ENCODE measurements around the gene LXN. TPM values are rescaled to one million over a fixed set of nuclear protein-coding genes. Genes with fewer than 3 reads are reported as not detected.

LXN gene
- total and polyA plus RNA-seq, 2 of the 8 experiments (the other 6 are each of a cell fraction or from before 2014, with no cell fraction given) = 3.2 to 4.7 TPM

DNA sequence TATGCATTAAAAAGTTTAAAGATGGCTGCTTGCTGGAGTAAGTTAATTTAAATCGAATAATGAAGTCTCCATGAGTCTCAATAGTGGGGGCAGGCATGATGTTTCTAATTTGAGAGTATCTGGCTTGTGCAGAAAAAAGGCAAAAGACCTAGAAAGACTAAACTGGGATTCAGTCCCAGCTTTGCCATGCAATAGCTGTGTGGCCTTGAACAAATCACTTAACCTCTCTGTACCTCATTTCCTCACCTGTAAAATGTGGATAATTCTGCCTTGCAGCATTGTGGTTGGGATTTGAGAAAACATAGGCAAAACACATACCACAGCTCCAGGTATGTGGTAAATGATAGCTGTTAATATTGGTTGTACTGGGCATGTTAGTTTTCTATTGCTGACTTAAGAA is 8.6 kb downstream of the LXN start:
- no peak overlapping the region for H3K23ac ChIP-seq (ENCODE audit: insufficient read length)
- H3K56ac ChIP-seq (replicated peaks; ENCODE audit: insufficient read length, low read depth, low read length) = no peak overlapping the region
- FAIRE-seq = no peak

More for the DNA sequence above, 8.6 kb downstream of the LXN start:
- TF ChIP-seq RXRA (IDR thresholded peaks at IDR 0.05; ENCODE audit: insufficient read depth, low read depth, low read length) = no peak
- TF ChIP-seq CREB1 (IDR thresholded peaks at IDR 0.05) = no peak
- TF ChIP-seq NRF1 (IDR thresholded peaks at IDR 0.05; ENCODE audit: low read depth, low read length) = no peak
- no peak for TF ChIP-seq MAFK (IDR thresholded peaks at IDR 0.05; ENCODE audit: low read depth, low read length)
- no peak for TF ChIP-seq NANOG (IDR thresholded peaks at IDR 0.05; ENCODE audit: insufficient read depth, low read depth, low read length, poor library complexity, severe bottlenecking)
- TF ChIP-seq RAD21 (IDR thresholded peaks at IDR 0.05 in 1 of 2, conservative IDR thresholded peaks at IDR 0.05 in 1 of 2; ENCODE audit: low read depth in 2 of 2, low read length in 2 of 2) = no peak
- TF ChIP-seq, protein P1, sequence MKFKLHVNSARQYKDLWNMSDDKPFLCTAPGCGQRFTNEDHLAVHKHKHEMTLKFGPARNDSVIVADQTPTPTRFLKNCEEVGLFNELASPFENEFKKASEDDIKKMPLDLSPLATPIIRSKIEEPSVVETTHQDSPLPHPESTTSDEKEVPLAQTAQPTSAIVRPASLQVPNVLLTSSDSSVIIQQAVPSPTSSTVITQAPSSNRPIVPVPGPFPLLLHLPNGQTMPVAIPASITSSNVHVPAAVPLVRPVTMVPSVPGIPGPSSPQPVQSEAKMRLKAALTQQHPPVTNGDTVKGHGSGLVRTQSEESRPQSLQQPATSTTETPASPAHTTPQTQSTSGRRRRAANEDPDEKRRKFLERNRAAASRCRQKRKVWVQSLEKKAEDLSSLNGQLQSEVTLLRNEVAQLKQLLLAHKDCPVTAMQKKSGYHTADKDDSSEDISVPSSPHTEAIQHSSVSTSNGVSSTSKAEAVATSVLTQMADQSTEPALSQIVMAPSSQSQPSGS (IDR thresholded peaks at IDR 0.05; ENCODE audit: low read length) = no peak
- TF ChIP-seq PHF8 (conservative IDR thresholded peaks at IDR 0.05; ENCODE audit: low read depth, low read length) = no peak
- TF ChIP-seq EP300 (IDR thresholded peaks at IDR 0.05; ENCODE audit: borderline replicate concordance in 1 of 2, low read depth in 2 of 2, low read length in 2 of 2) = no peak
- Histone ChIP-seq H3K14ac (ENCODE audit: insufficient read length) (no peak overlapping the region), H3K23me2 (ENCODE audit: low read depth, low read length) (no peaks in the 10 kb centered on the region), H3K4me3 (ENCODE audit: extremely low read depth in 1 of 4, insufficient read depth in 2 of 4, low read depth in 3 of 4, low read length in 4 of 4) (no peak overlapping the region), H2BK12ac (ENCODE audit: low read depth, low read length) (no peak overlapping the region), H4K8ac (ENCODE audit: extremely low read depth, insufficient read depth, low read length) (no peak overlapping the region), H3K9me3 (ENCODE audit: insufficient read depth in 2 of 2, low read depth in 1 of 2, low read length in 1 of 2) (no peaks in the 10 kb centered on the region), H3K79me1 (ENCODE audit: low read depth, low read length) (no peaks in the 10 kb centered on the region), H4K91ac (replicated peaks; ENCODE audit: insufficient read length, low read length) (no peak overlapping the region), H3K79me2 (ENCODE audit: control insufficient read depth in 1 of 2, insufficient read depth in 2 of 2, low read length in 2 of 2) (no peaks in the 10 kb centered on the region), H3K4me2 (ENCODE audit: insufficient read depth in 1 of 2, low read depth in 2 of 2, low read length in 2 of 2) (no peak overlapping the region), H3K27ac (ENCODE audit: low read depth, low read length) (no peak overlapping the region), H3K4me1 (replicated peaks in 1 of 4; ENCODE audit: control insufficient read depth in 3 of 4, insufficient read depth in 4 of 4, low read length in 3 of 4) (no peaks in the 10 kb centered on the region), H2BK120ac (replicated peaks; ENCODE audit: low read depth, low read length) (no peak overlapping the region), H3K18ac (ENCODE audit: extremely low read depth, low read length) (no peak overlapping the region), H2AFZ (ENCODE audit: low read length) (no peak overlapping the region), H4K20me1 (replicated peaks in 1 of 2; ENCODE audit: control insufficient read depth in 1 of 2, insufficient read depth in 2 of 2, low read length in 2 of 2) (peaks cover 0 to 4% of the 10 kb centered on the region in 2 experiments), H3K9ac (replicated peaks in 1 of 4; ENCODE audit: extremely low read depth in 1 of 4, low read depth in 3 of 4, low read length in 3 of 4) (no peak overlapping the region), H3K4ac (replicated peaks; ENCODE audit: insufficient read length, low read depth, low read length) (no peak overlapping the region), H2AK5ac (ENCODE audit: low read depth, low read length) (no peak overlapping the region), H2BK20ac (ENCODE audit: low read length) (no peak overlapping the region), H4K5ac (ENCODE audit: insufficient read length, low read depth, low read length) (no peak overlapping the region), H3K27me3 (replicated peaks in 1 of 4; ENCODE audit: control insufficient read depth in 3 of 4, extremely low read depth in 1 of 4, insufficient read depth in 3 of 4, low read length in 3 of 4) (no peaks in the 10 kb centered on the region), H2BK15ac (ENCODE audit: low read length) (no peak overlapping the region), H2BK5ac (ENCODE audit: low read depth, low read length) (no peak overlapping the region), H3K36me3 (ENCODE audit: control insufficient read depth in 2 of 4, insufficient read depth in 4 of 4, low read length in 3 of 4) (peaks cover 8 to 62% (median 27%) of the 10 kb centered on the region in 4 experiments; a peak in 7 of 8 replicates)
- WGBS, 2 experiments (ENCODE audit: extremely low coverage in 1 of 2, insufficient coverage in 1 of 2, insufficient read length in 1 of 2, insufficient replicate concordance in 2 of 2, low coverage in 1 of 2, low lambda C conversion rate in 2 of 2, missing lambda C conversion rate in 1 of 2) = 86% methylated on average over 1 of the region's 1 CpG; no CpG with 5 or more reads in 1 of the 2 experiments
- ChIA-PET POLR2A (ENCODE audit: partially characterized antibody) (no interaction called here), CTCF (ENCODE audit: partially characterized antibody) (interaction anchor here (0.7 to 1.9 kb wide), 5 partner anchors 11 to 124 kb away, joined by 3 to 7 read pairs (median 3); partner anchors contain the start of gene GFM1)
- no peak for DNase-seq (ENCODE audit: low read depth in 1 of 2, low spot score in 2 of 2)

Measured in H1 (cell line).